HG03521 (cell line): ENCODE measurements around the gene RPS28.
A peak's percentile ranks its signal among the peaks of the same experiment; 100 is the strongest.
"Not testable (repeated sequence)": the region's sequence is repeated elsewhere in the genome, so short reads cannot be mapped to it uniquely, and the experiment has no call there.

ENCODE experiments used
- ATAC-seq: cut with Tn5 transposase; IDR thresholded peaks from one replicate; pipeline ENCODE4 v1.9.1; 2021; ENCODE audit warnings: mild to moderate bottlenecking, moderate library complexity; ENCODE audit not compliant: unreplicated experiment

RPS28 gene

GRCh38 chr19:8321067-8321985, at the start of gene RPS28, which contains the start of gene NDUFA7:
Gene RPS28, plus strand, starts transcription at chr19:8321496. Its CDS starts 35 bp downstream, at chr19:8321531.
Gene NDUFA7, minus strand, starts transcription at chr19:8321375. Its CDS starts 17 bp downstream, at chr19:8321358.
- peak; percentile 89 for ATAC-seq

- not testable (repeated sequence) for ATAC-seq
These were observed 44.8 kb upstream of the RPS28 start for GRCh38 chr19:8276508-8276907.

DNA sequence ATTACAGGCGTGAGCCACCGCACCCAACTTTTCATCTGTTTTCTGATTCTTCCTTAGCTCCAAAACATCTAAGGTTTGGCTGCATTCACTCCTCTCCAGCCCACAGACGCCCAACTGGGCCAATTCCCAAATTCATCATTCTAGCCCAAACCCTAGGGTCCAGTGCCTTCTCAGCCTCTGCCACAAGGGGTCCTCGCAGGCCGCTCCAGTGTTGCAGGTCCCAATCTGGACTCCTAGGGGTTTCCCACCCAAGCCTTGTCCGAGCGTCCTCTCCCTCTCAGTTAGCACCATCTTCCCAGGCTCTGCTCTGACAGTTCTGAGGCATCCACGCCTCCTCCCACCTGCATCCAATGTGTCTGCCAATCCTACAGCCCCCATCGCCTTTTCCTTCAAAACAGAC, 30.0 kb upstream of the RPS28 start:
- ATAC-seq: not testable (repeated sequence)

DNA sequence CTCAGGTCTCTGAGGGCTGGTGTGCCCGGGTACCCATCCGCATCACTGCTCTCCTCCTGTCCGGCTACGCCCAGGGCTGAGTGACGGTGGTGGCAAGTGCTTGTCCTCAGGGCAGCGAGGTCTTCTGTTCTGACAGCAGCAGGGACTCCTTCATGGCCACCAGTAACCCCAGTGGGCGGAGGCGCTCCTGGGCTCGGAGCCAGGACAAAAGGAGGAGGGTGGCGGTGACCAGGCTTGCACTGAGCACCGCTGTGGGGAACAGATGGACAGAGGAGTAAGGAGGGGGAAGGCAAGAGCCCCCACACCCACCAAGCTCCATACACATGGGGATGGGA, 19.0 kb upstream of the RPS28 start:
- no peak for ATAC-seq

DNA sequence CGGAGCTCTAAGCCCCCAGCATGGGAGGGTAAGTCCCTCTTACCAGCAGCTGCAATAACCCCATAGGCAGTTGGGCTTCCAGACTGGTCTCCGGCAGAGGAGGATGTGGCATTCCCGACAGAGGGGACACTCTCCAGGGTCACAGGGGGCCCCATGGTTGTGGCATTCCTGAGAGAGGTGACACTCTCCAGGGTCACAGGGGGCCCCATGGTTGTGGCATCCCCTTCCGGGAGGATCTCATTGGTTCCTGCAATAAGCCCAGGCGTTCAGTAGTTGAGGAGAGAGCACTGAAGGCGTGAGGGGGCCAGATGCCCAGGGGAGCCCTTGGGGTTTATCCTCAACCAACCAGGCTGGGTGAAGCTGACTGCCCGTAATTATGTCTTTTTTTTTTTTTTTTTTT, 18.6 kb upstream of the RPS28 start:
- ATAC-seq: no peak

GRCh38 chr19:8304841-8305621, 16.3 kb upstream of the RPS28 start:
- ATAC-seq: no peak

- ATAC-seq: no peak
These were observed 15.5 kb upstream of the RPS28 start for GRCh38 chr19:8305798-8306197.

DNA sequence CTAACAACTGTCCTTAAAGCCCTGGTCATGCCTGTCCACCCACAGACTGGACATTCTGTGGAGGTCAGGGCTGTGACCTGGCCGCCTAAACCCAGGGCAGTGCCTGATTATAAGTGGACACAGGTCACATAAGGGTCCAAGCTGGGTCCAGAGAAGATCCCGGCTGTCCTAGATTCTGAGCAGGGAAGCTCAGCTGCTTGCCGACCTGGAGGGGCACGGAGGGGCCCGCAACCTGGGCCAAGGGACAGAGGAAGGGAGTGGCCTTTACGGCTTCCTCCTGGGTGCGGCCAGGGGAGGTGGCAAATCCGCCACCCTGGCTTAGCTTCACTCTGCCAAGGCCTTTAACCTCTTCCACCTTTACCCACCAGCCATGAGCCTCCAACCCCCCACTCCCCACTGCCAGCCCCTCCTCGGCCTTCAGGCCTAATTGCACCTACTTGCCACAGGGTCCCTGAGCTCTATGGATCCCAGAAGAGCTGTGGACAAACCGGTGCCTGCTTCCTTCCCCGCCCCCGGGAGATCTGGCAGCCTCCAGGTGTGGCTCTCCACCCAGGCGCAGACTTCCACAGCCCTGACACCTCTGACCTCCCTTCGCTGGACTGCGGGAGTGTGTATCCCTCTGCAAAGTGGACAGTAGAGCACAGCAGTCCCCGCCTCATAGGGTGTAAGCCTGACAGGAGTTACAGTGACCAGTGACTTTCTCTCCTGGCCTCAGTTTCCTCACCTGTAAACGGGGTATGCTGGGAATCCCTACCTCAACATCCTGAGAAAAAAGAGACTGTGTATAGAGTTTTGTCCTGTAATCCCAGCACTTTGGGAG, 14.9 kb upstream of the RPS28 start:
- ATAC-seq: no peak

GRCh38 chr19:8307400-8307964, 13.8 kb upstream of the RPS28 start:
- ATAC-seq: no peak

GRCh38 chr19:8307965-8308866, 13.1 kb upstream of the RPS28 start, which contains the start of gene CD320:
Gene CD320, minus strand, starts transcription at chr19:8308358. Its CDS starts 68 bp downstream, at chr19:8308290.
- ATAC-seq: peak; percentile 78

- no peak for ATAC-seq
These were observed 12.4 kb upstream of the RPS28 start for GRCh38 chr19:8308891-8309291.

DNA sequence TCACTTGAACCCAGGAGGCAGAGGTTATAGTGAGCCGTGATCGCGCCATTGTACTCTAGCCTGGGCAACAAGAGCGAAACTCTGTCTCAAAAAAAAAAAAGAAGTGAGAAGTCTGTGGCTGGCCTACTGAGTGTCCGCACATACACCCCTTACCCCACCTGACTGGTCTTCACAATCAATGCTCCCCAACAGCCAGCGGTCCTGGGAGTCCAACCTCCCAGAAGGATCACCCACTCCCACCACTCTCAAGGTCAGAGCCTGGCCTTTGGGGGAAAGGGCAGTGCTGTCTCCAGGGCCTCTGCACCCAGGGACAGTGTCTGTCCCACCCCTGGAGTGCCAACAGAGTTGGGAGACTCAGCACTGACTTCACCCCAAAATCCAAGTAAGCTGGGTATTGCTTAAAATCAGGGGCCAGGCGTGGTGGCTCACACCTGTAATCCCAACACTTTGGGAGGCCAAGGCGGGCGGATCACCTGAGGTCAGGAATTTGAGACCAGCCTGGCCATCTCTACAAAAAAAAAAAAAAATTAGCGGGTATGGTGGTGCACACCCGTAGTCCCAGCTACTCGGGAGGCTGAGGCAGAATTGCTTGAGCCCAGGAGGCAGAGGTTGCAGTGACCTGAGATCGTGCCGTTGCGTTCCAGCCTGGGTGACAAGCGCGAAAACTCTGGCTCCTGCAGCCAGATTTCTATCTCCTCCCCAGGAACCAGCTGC, 10.8 kb upstream of the RPS28 start:
- ATAC-seq: no peak

DNA sequence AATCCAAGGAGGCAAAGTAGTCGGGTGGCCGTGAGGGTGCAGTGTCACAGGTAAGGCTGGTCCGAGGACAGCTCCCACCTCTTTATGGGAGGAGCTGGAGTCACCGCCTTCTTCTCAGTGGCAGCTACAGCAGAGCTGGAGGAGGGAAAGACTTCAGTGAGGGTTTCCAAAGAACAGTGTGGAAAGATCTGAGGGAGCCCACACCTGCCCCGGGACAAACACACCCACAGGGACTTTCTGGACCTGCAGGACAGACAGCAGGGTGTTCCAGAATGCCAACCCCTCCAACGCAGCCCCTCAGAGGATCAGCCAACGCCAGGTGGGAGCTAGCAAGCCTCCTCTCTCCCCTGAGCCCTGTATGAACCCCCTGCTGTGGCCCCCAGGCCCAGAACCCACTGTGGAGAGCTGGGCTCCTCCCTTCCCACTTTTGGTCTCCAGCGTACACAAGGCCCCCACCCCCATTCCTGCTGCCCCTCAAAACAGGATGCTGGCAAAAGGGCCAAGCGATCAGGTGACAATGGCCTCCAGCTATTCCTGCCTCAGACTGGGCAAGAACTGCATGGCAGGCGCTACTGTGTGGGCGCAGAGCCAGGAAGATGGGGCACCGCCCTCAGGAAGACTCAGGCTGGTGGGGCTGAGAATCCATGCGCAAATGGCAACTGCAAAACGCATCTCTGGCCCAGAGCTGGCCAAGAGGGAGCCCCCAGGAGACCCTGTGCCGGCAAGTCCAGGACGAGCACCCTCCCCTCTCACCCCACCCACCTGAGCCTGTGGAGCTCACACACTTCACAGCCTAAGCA, 9.6 kb upstream of the RPS28 start:
- no peak for ATAC-seq

- not testable (repeated sequence) for ATAC-seq
These were observed 6.2 kb upstream of the RPS28 start for GRCh38 chr19:8314981-8315640.

GRCh38 chr19:8316351-8317125, 4.8 kb upstream of the RPS28 start:
- no peak for ATAC-seq

DNA sequence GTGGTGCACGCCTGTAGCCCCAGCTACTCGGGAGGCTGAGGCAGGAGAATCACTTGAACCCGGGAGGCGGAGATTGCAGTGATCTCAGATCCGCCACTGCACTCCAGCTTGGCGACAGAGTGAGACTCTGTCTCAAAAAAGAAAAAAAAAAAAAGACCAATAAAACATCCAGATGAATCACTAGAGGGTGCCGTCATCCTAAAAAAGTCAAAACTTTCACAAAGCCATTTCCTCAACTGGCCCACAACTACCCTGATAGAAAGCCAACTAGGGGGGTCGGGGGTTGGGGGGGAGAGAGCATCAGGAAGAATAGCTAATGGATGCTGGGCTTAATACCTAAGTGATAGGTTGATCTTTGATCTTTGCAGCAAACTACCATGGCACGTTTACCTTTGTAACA, 2.5 kb upstream of the RPS28 start:
- not testable (repeated sequence) for ATAC-seq
